Left ventricle myocardium inferior (tissue), 1 donor: Measurements from ENCODE around the gene MRPS27. TPM values are rescaled to one million over a fixed set of nuclear protein-coding genes. Genes with fewer than 3 reads are reported as not detected.
A peak's percentile ranks its signal among the peaks of the same experiment; 100 is the strongest.

ENCODE experiments used
- DNase-seq: peaks from one replicate; pipeline ENCODE4 v3.0.0-alpha.2; 2020
- H3K27ac ChIP-seq: fragments of 200-600 bp; replicated peaks from 2 replicates; pipeline ENCODE4 v1.8.0; 2021
- H3K27me3 ChIP-seq: fragments of 200-600 bp; 2 replicates; pipeline ENCODE4 v1.8.0; 2021; ENCODE audit warnings: low read depth
- H3K36me3 ChIP-seq: fragments of 200-600 bp; 2 replicates; pipeline ENCODE4 v1.8.0; 2021
- H3K4me1 ChIP-seq: fragments of 200-600 bp; 2 replicates; pipeline ENCODE4 v1.8.0; 2021
- H3K4me3 ChIP-seq: fragments of 200-600 bp; 2 replicates; pipeline ENCODE4 v1.8.0; 2021; ENCODE audit warnings: mild to moderate bottlenecking, moderate library complexity
- H3K9me3 ChIP-seq: fragments of 200-600 bp; replicated peaks from 2 replicates; pipeline ENCODE4 v1.8.0; 2021
- CTCF ChIP-seq: fragments of 200-600 bp; IDR thresholded peaks from 2 replicates; pipeline ENCODE4 v1.8.0; 2021; ENCODE audit warnings: antibody characterized with exemption, mild to moderate bottlenecking, borderline replicate concordance
- intact Hi-C: fragments of 100-400 bp; cut with micrococcal nuclease; formaldehyde crosslinking; loops from one replicate; pipeline ENCODE4 v1.11.0; 2022
- total RNA-seq: library from RNA; stranded (reverse); fragmentation: NEBNext Ultra II Directional; extraction: Animal tissue kit (Norgen Biotek cat#: 25700); gene quantifications from one replicate; pipeline ENCODE4 v1.2.1, GENCODE V29; 2021
- donor health status: DM: no; HTN: yes; CAD: no; lungs with severe emphysema.

Gene MRPS27
- total RNA-seq, 1 donor from 2014 or later, result 72.0 TPM

- Histone ChIP-seq H3K27ac (peak overlapping the region; percentile 61), H3K4me3 (no peak overlapping the region), H3K4me1 (peaks cover 54% of the 10 kb centered on the region), H3K27me3 (no peaks in the 10 kb centered on the region), H3K36me3 (no peaks in the 10 kb centered on the region), H3K9me3 (no peaks in the 10 kb centered on the region)
- DNase-seq, result no peak
- no peak for TF ChIP-seq CTCF
- intact Hi-C loops, result no loop called here
Observed at GRCh38 chr5:72245546-72245945, 74.5 kb downstream of the MRPS27 start.

DNA sequence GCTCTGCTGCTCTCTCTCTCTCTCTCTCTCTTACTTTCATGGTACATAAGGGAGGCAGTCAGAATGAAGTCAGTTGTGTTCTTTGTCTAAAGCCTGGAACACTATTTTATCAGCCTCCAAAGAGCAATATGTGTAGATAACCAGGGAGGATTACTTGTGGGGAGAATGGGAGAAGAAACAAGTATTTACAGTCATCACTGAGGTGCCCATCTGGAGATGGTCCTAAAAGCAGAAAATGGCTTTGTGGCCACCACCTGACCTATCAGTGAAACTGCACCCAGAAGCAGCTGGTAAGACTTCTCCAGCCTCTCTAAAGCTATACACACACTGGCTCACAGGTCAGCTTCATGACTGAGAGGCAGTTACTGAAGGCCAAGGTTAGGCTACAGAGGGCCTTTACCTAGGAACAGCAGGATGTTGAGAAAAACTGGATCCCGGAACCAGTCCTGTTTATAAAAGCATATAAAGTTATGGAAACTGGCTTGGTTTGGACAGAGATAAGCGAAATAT, 75.1 kb downstream of the MRPS27 start:
- TF ChIP-seq CTCF, result peak; percentile 61
- Histone ChIP-seq H3K4me1 (peaks cover 54% of the 10 kb centered on the region), H3K27me3 (no peaks in the 10 kb centered on the region), H3K36me3 (no peaks in the 10 kb centered on the region), H3K27ac (peak overlapping the region; percentile 61), H3K4me3 (no peak overlapping the region), H3K9me3 (no peaks in the 10 kb centered on the region)
- no peak for DNase-seq
- intact Hi-C loops, result no loop called here

- no peaks in the 10 kb centered on the region for H3K36me3 ChIP-seq
- no peak overlapping the region for H3K4me3 ChIP-seq
- no peak for DNase-seq
- H3K4me1 ChIP-seq, result peaks cover 49% of the 10 kb centered on the region
- H3K9me3 ChIP-seq, result no peaks in the 10 kb centered on the region
- H3K27me3 ChIP-seq, result no peaks in the 10 kb centered on the region
- TF ChIP-seq CTCF, result no peak
- no peak overlapping the region for H3K27ac ChIP-seq
- intact Hi-C loops, result no loop called here
Observed at GRCh38 chr5:72243706-72244105, 76.3 kb downstream of the MRPS27 start.

DNA sequence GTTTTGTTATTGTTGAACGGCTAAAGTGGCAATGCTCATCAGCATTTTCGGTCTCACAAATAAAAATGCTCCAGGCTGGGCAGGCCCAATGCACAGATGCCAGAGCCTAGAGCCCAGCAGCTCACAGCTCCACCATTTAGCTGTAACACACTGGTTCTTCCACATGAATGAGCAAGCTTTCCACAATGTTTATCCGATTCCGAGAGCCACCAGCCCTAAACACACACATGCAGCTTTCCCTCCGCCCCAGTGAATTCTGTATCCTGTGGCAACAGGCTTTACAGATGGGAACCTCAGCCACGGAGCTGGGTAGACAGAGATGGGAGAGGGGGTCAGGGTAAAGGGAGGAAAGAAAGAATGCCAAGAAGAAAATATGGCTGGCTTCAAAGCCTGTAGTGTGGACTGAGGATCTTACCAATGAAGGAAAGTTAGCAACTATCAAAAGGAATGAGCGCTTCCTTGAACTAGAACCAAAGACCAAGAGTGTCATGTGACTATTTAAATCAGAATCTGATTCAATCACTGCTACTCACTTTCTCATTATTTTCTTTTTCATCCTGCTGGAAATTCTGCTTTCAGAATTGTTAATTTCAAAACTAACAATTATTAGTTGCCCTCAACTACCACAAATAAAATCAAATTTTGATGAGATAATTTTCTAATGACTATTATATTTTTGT, 77.1 kb downstream of the MRPS27 start:
- intact Hi-C loops, result no loop called here

DNA sequence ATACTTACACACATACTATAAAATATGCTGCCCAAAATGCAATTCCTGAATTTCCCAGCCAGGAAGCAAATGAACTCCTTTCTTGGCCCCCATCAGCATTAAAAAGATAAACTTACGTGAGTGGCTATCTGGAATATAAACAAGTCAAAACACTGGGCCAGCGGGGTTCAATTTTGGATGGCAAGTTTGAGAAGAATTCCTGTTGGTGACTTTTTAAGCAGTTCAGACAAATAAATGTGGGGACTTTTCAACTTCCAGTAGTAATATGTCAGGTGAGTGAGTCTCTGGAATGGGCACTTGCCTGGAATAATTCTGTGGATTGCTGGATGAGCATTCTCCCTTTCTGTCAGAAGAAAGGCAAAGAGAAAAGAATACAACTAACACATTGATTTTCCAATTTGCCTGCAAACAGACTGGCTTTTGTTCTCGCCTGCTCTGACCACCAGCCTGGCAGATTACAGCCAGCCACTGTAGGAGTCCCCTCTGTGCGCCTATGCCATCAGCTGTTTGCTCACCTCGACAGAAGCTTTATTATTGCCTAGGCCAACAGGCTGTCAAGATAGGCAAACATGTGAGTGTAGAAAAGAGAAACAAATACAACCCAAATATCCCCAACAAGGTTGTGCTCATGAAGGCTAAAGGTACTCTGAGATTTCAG, 78.6 kb downstream of the MRPS27 start:
- intact Hi-C loops, result no loop called here
- Histone ChIP-seq H3K9me3 (no peaks in the 10 kb centered on the region), H3K36me3 (peaks cover 8% of the 10 kb centered on the region), H3K27me3 (no peaks in the 10 kb centered on the region), H3K4me3 (no peak overlapping the region), H3K27ac (no peak overlapping the region), H3K4me1 (peaks cover 27% of the 10 kb centered on the region)
- no peak for DNase-seq
- no peak for TF ChIP-seq CTCF

More for the DNA sequence above, 77.1 kb downstream of the MRPS27 start:
- Histone ChIP-seq H3K4me1 (peaks cover 42% of the 10 kb centered on the region), H3K27me3 (no peaks in the 10 kb centered on the region), H3K4me3 (no peak overlapping the region), H3K27ac (no peak overlapping the region), H3K36me3 (peaks cover 2% of the 10 kb centered on the region), H3K9me3 (no peaks in the 10 kb centered on the region)
- DNase-seq, result no peak
- TF ChIP-seq CTCF, result no peak
